Chondrocyte (in vitro differentiated cells): ENCODE measurements around the gene SLC39A11. TPM values are rescaled to one million over a fixed set of nuclear protein-coding genes. Genes with fewer than 3 reads are reported as not detected.

Experiments used
- DNase-seq: peaks from one replicate; pipeline ENCODE4 v3.0.0; 2021; ENCODE audit warnings: mixed read lengths, low spot score
- H3K27ac Mint-ChIP-seq: one replicate; pipeline ENCODE4 v1.8.0; 2021; ENCODE audit warnings: mild to moderate bottlenecking, moderate library complexity, mixed read lengths; ENCODE audit not compliant: unreplicated experiment
- H3K27me3 Mint-ChIP-seq: 2 replicates; pipeline ENCODE4 v1.8.0; 2021; ENCODE audit warnings: low read depth, mixed read lengths
- H3K36me3 Mint-ChIP-seq: 2 replicates; pipeline ENCODE4 v1.8.0; 2021; ENCODE audit warnings: low read depth, mixed read lengths
- H3K4me1 Mint-ChIP-seq: 2 replicates; pipeline ENCODE4 v1.8.0; 2021; ENCODE audit warnings: low read depth, mild to moderate bottlenecking, mixed read lengths
- H3K4me3 Mint-ChIP-seq: one replicate; pipeline ENCODE4 v1.8.0; 2021; ENCODE audit warnings: mild to moderate bottlenecking, moderate library complexity, mixed read lengths; ENCODE audit not compliant: unreplicated experiment
- H3K9me3 Mint-ChIP-seq: 2 replicates; pipeline ENCODE4 v1.8.0; 2021; ENCODE audit warnings: low read depth, mixed read lengths
- total RNA-seq: library from RNA; stranded (reverse); gene quantifications from 3 replicates; pipeline ENCODE4 v1.2.1, GENCODE V29; 2021
- TF ChIP-seq, protein P1 (sequence below): fragments of 200-600 bp; sonication (generic); IDR thresholded peaks from 2 replicates; pipeline ENCODE4 v1.5.0; 2021; ENCODE audit warnings: antibody characterized with exemption, mild to moderate bottlenecking, moderate library complexity

Gene SLC39A11
- total RNA-seq, 1 donor from 2014 or later = 25.3 TPM

DNA sequence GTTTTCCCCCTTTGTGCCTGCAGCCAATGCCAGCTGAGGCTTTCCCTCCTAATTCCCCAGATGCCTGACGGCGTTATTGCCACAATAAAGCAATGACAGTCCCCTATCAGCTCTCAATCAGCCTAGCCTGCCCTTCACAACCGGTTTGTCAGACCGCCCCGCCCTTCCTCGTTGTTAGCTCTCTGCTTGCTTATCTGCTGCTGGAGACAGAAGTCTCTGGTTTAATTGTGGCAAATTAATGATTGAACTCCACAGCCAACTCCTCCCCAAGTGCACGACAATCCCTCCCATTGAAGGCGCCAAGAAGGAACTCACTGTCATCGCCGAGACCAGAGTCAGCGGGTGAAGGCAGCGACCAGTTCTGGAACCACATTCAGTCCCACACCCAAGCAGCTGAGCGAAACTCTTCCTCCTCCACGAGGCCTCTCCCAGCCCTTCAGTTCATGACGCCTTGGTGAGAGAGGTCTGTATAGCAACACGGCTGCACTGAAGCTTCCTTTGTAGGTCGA, 474.4 kb downstream of the SLC39A11 start:
- Mint-ChIP-seq H3K4me3 (no peak overlapping the region), H3K27ac (no peak overlapping the region), H3K9me3 (peaks cover 4% of the 10 kb centered on the region), H3K36me3 (peaks cover 3% of the 10 kb centered on the region), H3K4me1 (peaks cover 26% of the 10 kb centered on the region), H3K27me3 (peaks cover 11% of the 10 kb centered on the region)
- TF ChIP-seq, protein P1, sequence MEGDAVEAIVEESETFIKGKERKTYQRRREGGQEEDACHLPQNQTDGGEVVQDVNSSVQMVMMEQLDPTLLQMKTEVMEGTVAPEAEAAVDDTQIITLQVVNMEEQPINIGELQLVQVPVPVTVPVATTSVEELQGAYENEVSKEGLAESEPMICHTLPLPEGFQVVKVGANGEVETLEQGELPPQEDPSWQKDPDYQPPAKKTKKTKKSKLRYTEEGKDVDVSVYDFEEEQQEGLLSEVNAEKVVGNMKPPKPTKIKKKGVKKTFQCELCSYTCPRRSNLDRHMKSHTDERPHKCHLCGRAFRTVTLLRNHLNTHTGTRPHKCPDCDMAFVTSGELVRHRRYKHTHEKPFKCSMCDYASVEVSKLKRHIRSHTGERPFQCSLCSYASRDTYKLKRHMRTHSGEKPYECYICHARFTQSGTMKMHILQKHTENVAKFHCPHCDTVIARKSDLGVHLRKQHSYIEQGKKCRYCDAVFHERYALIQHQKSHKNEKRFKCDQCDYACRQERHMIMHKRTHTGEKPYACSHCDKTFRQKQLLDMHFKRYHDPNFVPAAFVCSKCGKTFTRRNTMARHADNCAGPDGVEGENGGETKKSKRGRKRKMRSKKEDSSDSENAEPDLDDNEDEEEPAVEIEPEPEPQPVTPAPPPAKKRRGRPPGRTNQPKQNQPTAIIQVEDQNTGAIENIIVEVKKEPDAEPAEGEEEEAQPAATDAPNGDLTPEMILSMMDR = no peak
- no peak for DNase-seq

- Mint-ChIP-seq H3K9me3 (peaks cover 4% of the 10 kb centered on the region), H3K27ac (no peak overlapping the region), H3K36me3 (peaks cover 3% of the 10 kb centered on the region), H3K4me1 (peaks cover 27% of the 10 kb centered on the region), H3K27me3 (peaks cover 7% of the 10 kb centered on the region), H3K4me3 (no peak overlapping the region)
- TF ChIP-seq, protein P1 = no peak
- no peak for DNase-seq
These were observed 474.9 kb downstream of the SLC39A11 start for GRCh38 chr17:72617557-72617956.

DNA sequence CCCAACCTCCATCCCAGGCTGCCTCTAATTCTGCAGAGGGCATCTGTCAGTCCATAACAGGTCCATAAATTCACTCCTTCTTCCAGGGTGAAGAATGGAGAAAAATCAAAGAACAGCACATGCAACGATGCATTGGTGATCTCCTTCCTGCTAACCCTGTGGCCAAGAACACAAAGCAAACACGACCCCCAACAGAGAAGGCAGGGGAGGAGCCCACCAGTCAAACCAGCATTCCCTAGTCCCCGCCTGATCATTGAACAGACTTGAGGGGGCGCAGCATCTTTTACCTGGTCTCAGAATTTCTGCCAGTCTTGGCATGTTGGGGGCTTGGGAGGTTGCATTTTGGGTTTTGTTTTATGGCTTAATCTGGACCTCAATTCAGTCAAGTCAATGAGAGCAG, 476.0 kb downstream of the SLC39A11 start:
- H3K4me3 Mint-ChIP-seq = no peak overlapping the region
- H3K4me1 Mint-ChIP-seq = peaks cover 27% of the 10 kb centered on the region
- H3K27me3 Mint-ChIP-seq = no peaks in the 10 kb centered on the region
- H3K27ac Mint-ChIP-seq = no peak overlapping the region
- TF ChIP-seq, protein P1 = no peak
- peaks cover 4% of the 10 kb centered on the region for H3K9me3 Mint-ChIP-seq
- no peak for DNase-seq
- H3K36me3 Mint-ChIP-seq = peaks cover 3% of the 10 kb centered on the region

DNA sequence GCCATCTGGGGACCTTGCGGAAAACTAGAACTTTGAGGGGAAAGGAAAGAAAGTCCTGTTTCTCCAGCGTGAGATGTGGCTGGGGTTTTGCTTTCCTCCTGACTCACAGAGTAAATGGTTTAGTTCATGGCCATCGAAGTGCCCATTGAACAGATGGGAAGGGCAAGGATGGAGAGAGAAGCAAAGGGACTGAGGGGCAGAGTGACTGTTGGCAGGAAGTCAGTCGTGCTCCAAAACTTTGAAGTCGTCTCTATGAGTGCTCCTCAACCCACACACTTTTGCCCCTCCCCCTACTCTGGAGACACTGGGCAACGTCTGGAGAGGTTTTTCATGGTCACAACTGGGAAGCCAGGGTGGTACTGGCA, 476.9 kb downstream of the SLC39A11 start:
- TF ChIP-seq, protein P1 = no peak
- peaks cover 4% of the 10 kb centered on the region for H3K9me3 Mint-ChIP-seq
- peaks cover 3% of the 10 kb centered on the region for H3K36me3 Mint-ChIP-seq
- no peaks in the 10 kb centered on the region for H3K27me3 Mint-ChIP-seq
- H3K27ac Mint-ChIP-seq = peak overlapping the region; percentile 84
- H3K4me1 Mint-ChIP-seq = peaks cover 27% of the 10 kb centered on the region
- H3K4me3 Mint-ChIP-seq = peak overlapping the region; percentile 40
- no peak for DNase-seq

GRCh38 chr17:72614871-72615626, 477.4 kb downstream of the SLC39A11 start:
- Mint-ChIP-seq H3K9me3 (no peaks in the 10 kb centered on the region), H3K4me1 (peaks cover 27% of the 10 kb centered on the region), H3K27ac (peak overlapping the region; percentile 84), H3K27me3 (no peaks in the 10 kb centered on the region), H3K36me3 (peaks cover 1% of the 10 kb centered on the region), H3K4me3 (peak overlapping the region; percentile 40)
- TF ChIP-seq, protein P1 = no peak
- no peak for DNase-seq
